Suprapubic skin (tissue), 4 donors: ENCODE results near the gene HOXC13. TPM values are rescaled to one million over a fixed set of nuclear protein-coding genes. Genes with fewer than 3 reads are reported as not detected.

Source experiments
- DNase-seq, 2 donors: peaks; one replicate each; pipeline ENCODE4 v3.0.0-alpha.2; 2019; ENCODE audit warnings: low spot score in 2 of 2
- H3K27ac ChIP-seq: fragments of 200-600 bp; sonication (generic); one replicate; pipeline ENCODE4 v1.5.1; 2019
- H3K27me3 ChIP-seq: fragments of 200-600 bp; sonication (generic); one replicate; pipeline ENCODE4 v1.5.1; 2019
- H3K36me3 ChIP-seq: fragments of 200-600 bp; sonication (generic); one replicate; pipeline ENCODE4 v1.5.1; 2019
- H3K4me1 ChIP-seq: fragments of 200-600 bp; sonication (generic); one replicate; pipeline ENCODE4 v1.5.1; 2019
- H3K4me3 ChIP-seq: fragments of 200-600 bp; sonication (generic); one replicate; pipeline ENCODE4 v1.5.1; 2019; ENCODE audit warnings: mild to moderate bottlenecking
- H3K9me3 ChIP-seq: fragments of 200-600 bp; sonication (generic); one replicate; pipeline ENCODE4 v1.5.1; 2019
- CTCF ChIP-seq, 2 donors: fragments of 200-600 bp in 1 of 2; fragments of 450-650 bp in 1 of 2; sonication (generic) in 1 of 2; IDR thresholded peaks; one replicate each; pipeline ENCODE4 v1.5.1; 2016 to 2019; ENCODE audit warnings: antibody characterized with exemption in 2 of 2, mild to moderate bottlenecking in 1 of 2, moderate library complexity in 1 of 2
- EP300 ChIP-seq: sonication (generic); formaldehyde crosslinking; IDR thresholded peaks from one replicate; pipeline ENCODE4 v1.6.1; 2017; ENCODE audit warnings: antibody characterized with exemption
- POLR2A ChIP-seq, 2 donors: fragments of 450-650 bp; IDR thresholded peaks; one replicate each; pipeline ENCODE4 v1.6.1; 2017; ENCODE audit warnings: antibody characterized with exemption in 2 of 2, mild to moderate bottlenecking in 2 of 2, moderate library complexity in 2 of 2
- POLR2AphosphoS5 ChIP-seq, 3 donors: sonication (generic); formaldehyde crosslinking; IDR thresholded peaks; one replicate each; pipeline ENCODE4 v1.6.1; 2017; ENCODE audit warnings: antibody characterized with exemption in 3 of 3
- WGBS: methylation state at CpG from one replicate; pipeline ENCODE4 v1.1.5; 2018; 5-methylcytosine and 5-hydroxymethylcytosine counted together
- total RNA-seq, 4 donors: library from RNA; depleted of rRNA; stranded (reverse); fragments of >200 nt; gene quantifications; one replicate each; pipeline ENCODE4 v1.1.0, GENCODE V29; 2016

The HOXC13 gene
- total RNA-seq, 4 donors from 2014 or later: 5.3 to 16.7 (median 10.2) TPM

GRCh38 chr12:53972152-53972702, 33.6 kb downstream of the HOXC13 start:
- 41% methylated on average over 9 of the region's 9 CpGs for WGBS
- no peaks in the 10 kb centered on the region for H3K9me3 ChIP-seq
- no peak for DNase-seq
- H3K27ac ChIP-seq: peak overlapping the region; percentile 84
- peaks cover 82% of the 10 kb centered on the region for H3K27me3 ChIP-seq
- H3K4me1 ChIP-seq: peaks cover 49% of the 10 kb centered on the region
- peak overlapping the region; percentile 65 for H3K4me3 ChIP-seq
- H3K36me3 ChIP-seq: no peaks in the 10 kb centered on the region
- TF ChIP-seq POLR2A (IDR thresholded peaks at IDR 0.05) (no peak), EP300 (no peak), POLR2AphosphoS5 (IDR thresholded peaks at IDR 0.05) (no peak), CTCF (IDR thresholded peaks at IDR 0.05) (no peak)

- Histone ChIP-seq H3K27ac (peak within 1 kb of the TSS; percentile 84), H3K27me3 (peaks cover 84% of the 10 kb centered on the region), H3K4me1 (peaks cover 53% of the 10 kb centered on the region), H3K36me3 (no peaks in the 10 kb centered on the region), H3K4me3 (peak within 1 kb of the TSS; percentile 65), H3K9me3 (no peaks in the 10 kb centered on the region)
- DNase-seq: no peak
- no peak for TF ChIP-seq POLR2AphosphoS5 (IDR thresholded peaks at IDR 0.05)
- WGBS: 8% methylated on average over 20 of the region's 21 CpGs
Observed at GRCh38 chr12:53972722-53973235, 34.1 kb downstream of the HOXC13 start, which contains the start of gene HOXC11. Gene HOXC11 (plus strand): TSS chr12:53973126. CDS start chr12:53973242, 116 bp downstream.

- peak overlapping the region; percentile 65 for H3K4me3 ChIP-seq
- H3K36me3 ChIP-seq: no peaks in the 10 kb centered on the region
- peaks cover 91% of the 10 kb centered on the region for H3K27me3 ChIP-seq
- no peaks in the 10 kb centered on the region for H3K9me3 ChIP-seq
- peak overlapping the region; percentile 84 for H3K27ac ChIP-seq
- DNase-seq: no peak
- 2% methylated on average over 24 of the region's 71 CpGs for WGBS
- peaks cover 59% of the 10 kb centered on the region for H3K4me1 ChIP-seq
- no peak for TF ChIP-seq POLR2AphosphoS5 (IDR thresholded peaks at IDR 0.05)
- no peak for TF ChIP-seq CTCF (IDR thresholded peaks at IDR 0.05)
- TF ChIP-seq EP300: no peak
Observed at GRCh38 chr12:53973236-53974042, 34.8 kb downstream of the HOXC13 start.

GRCh38 chr12:53974084-53975063, 35.7 kb downstream of the HOXC13 start, which contains the start of gene HOTAIR:
Gene HOTAIR (minus strand): TSS chr12:53974954.
- Histone ChIP-seq H3K36me3 (no peaks in the 10 kb centered on the region), H3K27me3 (peaks cover 88% of the 10 kb centered on the region), H3K4me3 (peak within 1 kb of the TSS; percentile 65), H3K9me3 (no peaks in the 10 kb centered on the region), H3K27ac (peak within 1 kb of the TSS; percentile 84), H3K4me1 (peaks cover 68% of the 10 kb centered on the region)
- under 1% methylated on average over 39 of the region's 63 CpGs for WGBS
- TF ChIP-seq CTCF (IDR thresholded peaks at IDR 0.05) (no peak), POLR2A (IDR thresholded peaks at IDR 0.05) (no peak), POLR2AphosphoS5 (IDR thresholded peaks at IDR 0.05) (no peak), EP300 (no peak)
- no peak for DNase-seq

- no peaks in the 10 kb centered on the region for H3K9me3 ChIP-seq
- TF ChIP-seq EP300 (no peak), POLR2AphosphoS5 (IDR thresholded peaks at IDR 0.05) (no peak), CTCF (IDR thresholded peaks at IDR 0.05) (no peak), POLR2A (IDR thresholded peaks at IDR 0.05) (no peak)
- no peaks in the 10 kb centered on the region for H3K36me3 ChIP-seq
- H3K4me1 ChIP-seq: peaks cover 71% of the 10 kb centered on the region
- H3K27ac ChIP-seq: peak overlapping the region; percentile 84
- H3K4me3 ChIP-seq: peak overlapping the region; percentile 65
- H3K27me3 ChIP-seq: peaks cover 84% of the 10 kb centered on the region
- 6% methylated on average over 25 of the region's 25 CpGs for WGBS
- DNase-seq: no peak
Observed at GRCh38 chr12:53975064-53975471, 36.4 kb downstream of the HOXC13 start.
